Measurements from ENCODE around the gene PNMA1.

DNA sequence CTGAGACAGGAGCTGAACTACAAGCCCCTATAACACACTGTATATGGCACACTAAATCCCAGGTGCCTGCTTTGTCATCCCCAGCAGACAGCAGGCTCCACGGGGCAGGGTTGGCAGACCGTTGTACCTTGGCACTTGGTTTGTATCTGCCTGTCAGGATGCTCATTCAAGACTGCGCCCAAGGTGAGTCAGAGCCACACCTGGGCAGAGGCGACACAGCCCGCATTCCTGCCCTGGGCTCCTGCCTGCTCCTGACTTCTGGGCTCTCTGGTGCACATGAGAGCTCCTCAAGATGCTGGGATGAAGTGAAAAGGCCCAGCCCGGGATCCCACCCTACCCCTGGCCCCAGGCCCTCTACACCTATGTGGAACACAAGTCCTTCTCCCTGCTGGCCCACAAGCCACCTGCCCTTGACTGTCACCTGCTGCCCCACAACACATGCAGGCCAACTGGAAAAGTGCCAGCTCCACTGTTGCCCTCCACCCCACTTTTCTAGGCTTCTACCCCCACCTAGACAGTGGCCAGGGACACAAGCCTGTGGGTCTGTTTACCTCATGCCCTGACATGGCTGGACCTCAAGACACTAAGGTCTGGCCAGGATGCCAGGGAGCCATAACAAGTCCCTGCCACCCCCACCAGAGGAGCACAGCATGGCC lies 30.8 kb upstream of the PNMA1 start:
- TF ChIP-seq CTCF (IDR thresholded peaks at IDR 0.05) (no peak), POLR2A (IDR thresholded peaks at IDR 0.05) (no peak)
